Left lung (tissue), 10 donors: ENCODE results near the gene RAB7B. TPM values are rescaled to one million over a fixed set of nuclear protein-coding genes. Genes with fewer than 3 reads are reported as not detected.

ENCODE experiments used
- ATAC-seq: fragments of 200-7000 bp; cut with Tn5 transposase; one replicate; pipeline ENCODE4 v1.9.1; 2020; ENCODE audit warnings: moderate library complexity
- DNase-seq, 4 donors: peaks; one replicate each; pipeline ENCODE4 v3.0.0-alpha.2; 2013 to 2020
- H3K27ac ChIP-seq, 2 donors: fragments of 200-600 bp; sonication (generic) in 1 of 2; one replicate each; pipeline versions ENCODE4 v1.5.0 to v1.8.0; 2020 to 2021
- H3K27me3 ChIP-seq, 2 donors: fragments of 200-600 bp; sonication (generic) in 1 of 2; one replicate each; pipeline versions ENCODE4 v1.5.0 to v1.8.0; 2020 to 2021
- H3K36me3 ChIP-seq, 2 donors: fragments of 200-600 bp; sonication (generic) in 1 of 2; one replicate each; pipeline versions ENCODE4 v1.5.0 to v1.8.0; 2020 to 2021
- H3K4me1 ChIP-seq, 2 donors: fragments of 200-600 bp; one replicate each; pipeline ENCODE4 v1.8.0; 2021
- H3K4me3 ChIP-seq, 2 donors: fragments of 200-600 bp; sonication (generic) in 1 of 2; one replicate each; pipeline versions ENCODE4 v1.5.0 to v1.8.0; 2020 to 2021; ENCODE audit warnings: mild to moderate bottlenecking in 1 of 2
- H3K9me3 ChIP-seq, 2 donors: fragments of 200-600 bp; sonication (generic) in 1 of 2; one replicate each; pipeline versions ENCODE4 v1.5.0 to v1.8.0; 2020 to 2021
- CTCF ChIP-seq, 2 donors: fragments of 200-600 bp; sonication (generic) in 1 of 2; IDR thresholded peaks; one replicate each; pipeline versions ENCODE4 v1.5.0 to v1.8.0; 2021; ENCODE audit warnings: antibody characterized with exemption in 2 of 2
- intact Hi-C, 2 donors: fragments of 100-400 bp; cut with DNase I; formaldehyde crosslinking; loops; one replicate each; pipeline versions ENCODE4 v1.11.2 to v1.14.2; 2022
- polyA plus RNA-seq, 6 donors: library from polyadenylated mRNA; unstranded; fragments of 120-200 nt; gene quantifications; one replicate each; pipeline ENCODE4 v1.2.1, GENCODE V29; 2013; ENCODE audit not compliant: insufficient read length in 6 of 6
- total RNA-seq, 2 donors: library from RNA; stranded (reverse); fragmentation: NEBNext Ultra II Directional; extraction: Animal tissue kit (Norgen Biotek cat#: 25700); gene quantifications; one replicate each; pipeline ENCODE4 v1.2.1, GENCODE V29; 2021
- donor health status: DM: no; HTN: yes; CAD: no.
- donor health status: DM: no; HTN: no; CAD: no.

RAB7B gene
- total and polyA plus RNA-seq, 8 donors: 3.2 to 14.2 (median 4.0) TPM

GRCh38 chr1:206049293-206049692 lies 46.1 kb upstream of the RAB7B start:
- Histone ChIP-seq H3K9me3 (no peaks in the 10 kb centered on the region), H3K4me1 (peaks cover 0 to 19% of the 10 kb centered on the region in 2 donors), H3K4me3 (no peak overlapping the region), H3K27me3 (no peaks in the 10 kb centered on the region), H3K36me3 (no peaks in the 10 kb centered on the region), H3K27ac (no peak overlapping the region)
- ATAC-seq (no peak), DNase-seq (no peak)
- TF ChIP-seq CTCF (IDR thresholded peaks at IDR 0.05): no peak
- intact Hi-C loops: no loop called here

GRCh38 chr1:206048582-206048981 lies 45.4 kb upstream of the RAB7B start:
- peaks cover 0 to 19% of the 10 kb centered on the region in 2 donors for H3K4me1 ChIP-seq
- TF ChIP-seq CTCF (IDR thresholded peaks at IDR 0.05): no peak
- intact Hi-C loops: no loop called here
- H3K4me3 ChIP-seq: no peak overlapping the region
- no peaks in the 10 kb centered on the region for H3K9me3 ChIP-seq
- no peak overlapping the region for H3K27ac ChIP-seq
- DNase-seq: peak in 2 of 4 donors; percentile 49 to 68
- peak; percentile 71 for ATAC-seq
- no peaks in the 10 kb centered on the region for H3K27me3 ChIP-seq
- no peaks in the 10 kb centered on the region for H3K36me3 ChIP-seq

- intact Hi-C loops: no loop called here
- peaks cover 0 to 19% of the 10 kb centered on the region in 2 donors for H3K4me1 ChIP-seq
- H3K36me3 ChIP-seq: no peaks in the 10 kb centered on the region
- H3K27me3 ChIP-seq: no peaks in the 10 kb centered on the region
- no peak overlapping the region for H3K4me3 ChIP-seq
- H3K9me3 ChIP-seq: no peaks in the 10 kb centered on the region
- ATAC-seq (no peak), DNase-seq (no peak)
- H3K27ac ChIP-seq: no peak overlapping the region
- TF ChIP-seq CTCF (IDR thresholded peaks at IDR 0.05): no peak
Observed at GRCh38 chr1:206047271-206047670, 44.1 kb upstream of the RAB7B start.

GRCh38 chr1:206041640-206042039 lies 38.4 kb upstream of the RAB7B start:
- Histone ChIP-seq H3K27me3 (peaks cover 0 to 5% of the 10 kb centered on the region in 2 donors), H3K27ac (no peak overlapping the region), H3K9me3 (no peaks in the 10 kb centered on the region), H3K4me1 (no peaks in the 10 kb centered on the region), H3K36me3 (no peaks in the 10 kb centered on the region), H3K4me3 (no peak overlapping the region)
- intact Hi-C loops: no loop called here
- TF ChIP-seq CTCF (IDR thresholded peaks at IDR 0.05): no peak
- peak; percentile 33 for ATAC-seq
- no peak for DNase-seq

GRCh38 chr1:206040328-206040727 lies 37.1 kb upstream of the RAB7B start:
- intact Hi-C loops: no loop called here
- Histone ChIP-seq H3K36me3 (no peaks in the 10 kb centered on the region), H3K4me3 (no peak overlapping the region), H3K27ac (no peak overlapping the region), H3K27me3 (peaks cover 0 to 5% of the 10 kb centered on the region in 2 donors), H3K4me1 (peaks cover 0 to 2% of the 10 kb centered on the region in 2 donors), H3K9me3 (no peaks in the 10 kb centered on the region)
- DNase-seq (no peak), ATAC-seq (no peak)
- TF ChIP-seq CTCF (IDR thresholded peaks at IDR 0.05): no peak
